Activated CD4-positive, alpha-beta T cell treated with anti-CD3 and anti-CD28 coated beads, Interleukin-2, amount 50 U/mL, for 4 hours (primary cell): Measurements from ENCODE around the gene DYNLL2.
"Not testable (repeated sequence)": the region's sequence is repeated elsewhere in the genome, so short reads cannot be mapped to it uniquely, and the experiment has no call there.

Experiments used
- DNase-seq, 2 experiments: peaks; one replicate each; pipeline ENCODE4 v3.0.0-alpha.2; 2020

DYNLL2 gene

GRCh38 chr17:58107306-58107705, 24.1 kb downstream of the DYNLL2 start:
- DNase-seq: no peak

GRCh38 chr17:58109197-58109596, 26.0 kb downstream of the DYNLL2 start:
- no peak for DNase-seq

GRCh38 chr17:58110012-58110411, 26.8 kb downstream of the DYNLL2 start:
- no peak for DNase-seq

- DNase-seq: no peak
Observed at GRCh38 chr17:58111676-58112075, 28.5 kb downstream of the DYNLL2 start.

- peak; percentile 83 to 90 for DNase-seq
Observed at GRCh38 chr17:58112970-58113631, 29.9 kb downstream of the DYNLL2 start.

GRCh38 chr17:58113947-58114346, 30.7 kb downstream of the DYNLL2 start:
- no peak for DNase-seq

- no peak for DNase-seq
Observed at GRCh38 chr17:58117382-58117781, 34.2 kb downstream of the DYNLL2 start.

GRCh38 chr17:58119491-58119890, 36.3 kb downstream of the DYNLL2 start:
- no peak for DNase-seq

- peak; percentile 14 to 15 for DNase-seq
Observed at GRCh38 chr17:58120195-58120822, 37.1 kb downstream of the DYNLL2 start.

GRCh38 chr17:58121925-58122324, 38.7 kb downstream of the DYNLL2 start:
- peak in 1 of 2 experiments; percentile 2 for DNase-seq

GRCh38 chr17:58127846-58128245, 44.6 kb downstream of the DYNLL2 start:
- no peak for DNase-seq

GRCh38 chr17:58132697-58133096, 49.5 kb downstream of the DYNLL2 start:
- not testable (repeated sequence) for DNase-seq

GRCh38 chr17:58136669-58137279, 53.6 kb downstream of the DYNLL2 start:
- DNase-seq: no peak

- no peak for DNase-seq
Observed at GRCh38 chr17:58141505-58141904, 58.3 kb downstream of the DYNLL2 start.

GRCh38 chr17:58143335-58143734, 60.1 kb downstream of the DYNLL2 start:
- DNase-seq: not testable (repeated sequence)

GRCh38 chr17:58144801-58145200, 61.6 kb downstream of the DYNLL2 start:
- no peak for DNase-seq
